Prostate gland (tissue), 2 donors: ENCODE results near the gene FKRP. TPM values are rescaled to one million over a fixed set of nuclear protein-coding genes. Genes with fewer than 3 reads are reported as not detected.

Experiments used
- DNase-seq: peaks from one replicate; pipeline ENCODE4 v3.0.0-alpha.2; 2019; ENCODE audit warnings: low spot score
- H3K27ac ChIP-seq, 2 donors: fragments of 200-600 bp; sonication (generic); 2 replicates each; pipeline ENCODE4 v1.5.1; 2017 to 2019
- H3K27me3 ChIP-seq: fragments of 200-600 bp; sonication (generic); replicated peaks from 2 replicates; pipeline ENCODE4 v1.5.1; 2019; ENCODE audit not compliant: insufficient read depth
- H3K36me3 ChIP-seq, 2 donors: fragments of 200-600 bp; sonication (generic); 1 replicate in 1 of 2; 2 replicates in 1 of 2; pipeline versions ENCODE4 v1.5.1 to v1.8.1; 2017 to 2019
- H3K4me1 ChIP-seq: fragments of 200-600 bp; sonication (generic); replicated peaks from 2 replicates; pipeline ENCODE4 v1.5.1; 2019
- H3K4me3 ChIP-seq, 2 donors: fragments of 200-600 bp; sonication (generic); 2 replicates each; pipeline ENCODE4 v1.5.1; 2017 to 2019
- H3K9me3 ChIP-seq: fragments of 200-600 bp; sonication (generic); 2 replicates; pipeline ENCODE4 v1.5.1; 2017
- CTCF ChIP-seq, 4 experiments: fragments of 200-600 bp in 2 of 4; fragments of 450-650 bp in 2 of 4; sonication (generic) in 2 of 4; IDR thresholded peaks; 1 replicate in 3 of 4; 2 replicates in 1 of 4; pipeline ENCODE4 v1.5.1; 2016 to 2019; ENCODE audit warnings: antibody characterized with exemption in 4 of 4, mild to moderate bottlenecking in 2 of 4, moderate library complexity in 2 of 4
- POLR2A ChIP-seq: fragments of 450-650 bp; IDR thresholded peaks from one replicate; pipeline ENCODE4 v1.6.1; 2016; ENCODE audit warnings: antibody characterized with exemption, mild to moderate bottlenecking
- POLR2AphosphoS5 ChIP-seq: sonication (generic); formaldehyde crosslinking; IDR thresholded peaks from one replicate; pipeline ENCODE4 v1.6.1; 2017; ENCODE audit warnings: antibody characterized with exemption
- WGBS: methylation state at CpG from one replicate; pipeline ENCODE4 v1.1.5; 2018; 5-methylcytosine and 5-hydroxymethylcytosine counted together
- intact Hi-C: fragments of 100-400 bp; cut with DNase I; formaldehyde crosslinking; loops from one replicate; pipeline ENCODE4 v1.14.2; 2022
- total RNA-seq, 2 donors: library from RNA; depleted of rRNA; stranded (reverse); fragments of >200 nt; gene quantifications; one replicate each; pipeline ENCODE4 v1.1.0, GENCODE V29; 2016

The FKRP gene
- total RNA-seq, 2 donors from 2014 or later: 15.2 to 32.0 TPM

- WGBS: 86% methylated on average over 8 of the region's 8 CpGs
- intact Hi-C loops: loop anchor here (5.0 kb wide), 1 partner anchor 47 kb away; no protein-coding TSS in a partner anchor
Observed at GRCh38 chr19:46789371-46789770, 43.5 kb downstream of the FKRP start.

GRCh38 chr19:46791944-46792343 is 46.1 kb downstream of the FKRP start:
- intact Hi-C loops: no loop called here
- WGBS: 34% methylated on average over 5 of the region's 5 CpGs
- Histone ChIP-seq H3K27ac (no peak overlapping the region), H3K27me3 (no peaks in the 10 kb centered on the region), H3K36me3 (no peaks in the 10 kb centered on the region), H3K4me3 (no peak overlapping the region), H3K4me1 (no peaks in the 10 kb centered on the region), H3K9me3 (no peaks in the 10 kb centered on the region)
- no peak for DNase-seq
- no peak for TF ChIP-seq POLR2A

More at GRCh38 chr19:46789371-46789770, 43.5 kb downstream of the FKRP start:
- H3K4me3 ChIP-seq: no peak overlapping the region
- H3K27me3 ChIP-seq: no peaks in the 10 kb centered on the region
- DNase-seq: no peak
- H3K9me3 ChIP-seq: no peaks in the 10 kb centered on the region
- peaks cover 5% of the 10 kb centered on the region for H3K4me1 ChIP-seq
- H3K36me3 ChIP-seq: no peaks in the 10 kb centered on the region
- no peak for TF ChIP-seq CTCF (IDR thresholded peaks at IDR 0.05)
- no peak for TF ChIP-seq POLR2A
- TF ChIP-seq POLR2AphosphoS5: no peak
- no peak overlapping the region for H3K27ac ChIP-seq

- Histone ChIP-seq H3K4me1 (no peaks in the 10 kb centered on the region), H3K9me3 (no peaks in the 10 kb centered on the region), H3K4me3 (no peak overlapping the region), H3K27me3 (no peaks in the 10 kb centered on the region), H3K27ac (no peak overlapping the region), H3K36me3 (no peaks in the 10 kb centered on the region)
- 100% methylated on average over 1 of the region's 1 CpG for WGBS
- intact Hi-C loops: no loop called here
- TF ChIP-seq POLR2A (no peak), CTCF (IDR thresholded peaks at IDR 0.05) (no peak), POLR2AphosphoS5 (no peak)
- no peak for DNase-seq
Observed at GRCh38 chr19:46797881-46798280, 52.0 kb downstream of the FKRP start.

- Histone ChIP-seq H3K27ac (no peak overlapping the region), H3K9me3 (no peaks in the 10 kb centered on the region), H3K4me3 (no peak overlapping the region), H3K4me1 (no peaks in the 10 kb centered on the region), H3K27me3 (no peaks in the 10 kb centered on the region), H3K36me3 (no peaks in the 10 kb centered on the region)
- intact Hi-C loops: no loop called here
- 100% methylated on average over 2 of the region's 2 CpGs for WGBS
- no peak for TF ChIP-seq POLR2A
- no peak for TF ChIP-seq CTCF (IDR thresholded peaks at IDR 0.05)
- TF ChIP-seq POLR2AphosphoS5: no peak
- no peak for DNase-seq
Observed at GRCh38 chr19:46798713-46799112, 52.9 kb downstream of the FKRP start.

GRCh38 chr19:46802152-46802551 is 56.3 kb downstream of the FKRP start:
- Histone ChIP-seq H3K4me1 (no peaks in the 10 kb centered on the region), H3K36me3 (no peaks in the 10 kb centered on the region), H3K9me3 (no peaks in the 10 kb centered on the region), H3K4me3 (no peak overlapping the region), H3K27ac (no peak overlapping the region), H3K27me3 (no peaks in the 10 kb centered on the region)
- WGBS: 95% methylated on average over 5 of the region's 5 CpGs
- TF ChIP-seq POLR2A (no peak), POLR2AphosphoS5 (no peak), CTCF (IDR thresholded peaks at IDR 0.05) (no peak)
- intact Hi-C loops: no loop called here
- no peak for DNase-seq
